ENCODE measurements around the gene ZNF532. TPM values are rescaled to one million over a fixed set of nuclear protein-coding genes. Genes with fewer than 3 reads are reported as not detected.

Gene ZNF532
- polyA plus RNA-seq, 3 donors: 0.76 to 18.5 (median 1.7) TPM

GRCh38 chr18:58851856-58852255 is 12.8 kb upstream of the ZNF532 start:
- Mint-ChIP-seq H3K27ac (no peak overlapping the region), H3K4me1 (peaks cover 29% of the 10 kb centered on the region), H3K9me3 (peaks cover 5 to 14% (median 8%) of the 10 kb centered on the region in 7 donors), H3K27me3 (ENCODE audit: low read depth in 3 of 3) (peaks cover 14 to 30% (median 16%) of the 10 kb centered on the region in 3 donors), H3K36me3 (no peaks in the 10 kb centered on the region), H3K4me3 (no peak overlapping the region)
- Histone ChIP-seq H3K79me2 (ENCODE audit: insufficient read depth, low read length) (no peaks in the 10 kb centered on the region), H4K20me1 (ENCODE audit: insufficient read depth, low read length) (no peaks in the 10 kb centered on the region), H3K4me1 (ENCODE audit: control insufficient read depth in 1 of 2, insufficient read depth in 2 of 2, low read length in 2 of 2) (peaks cover 8 to 9% of the 10 kb centered on the region in 2 donors), H3K9me3 (replicated peaks in 1 of 2; ENCODE audit: control insufficient read depth in 1 of 2, insufficient read depth in 1 of 2, low read length in 2 of 2) (peaks cover 0 to 8% of the 10 kb centered on the region in 2 donors), H2AFZ (ENCODE audit: insufficient read depth, low read depth, low read length, poor library complexity, severe bottlenecking) (no peak overlapping the region), H3K27ac (ENCODE audit: low read depth in 1 of 2, low read length in 2 of 2) (no peak overlapping the region), H3K9ac (ENCODE audit: insufficient read depth, low read length, poor library complexity, severe bottlenecking) (no peak overlapping the region), H3K27me3 (ENCODE audit: control insufficient read depth in 2 of 2, insufficient read depth in 2 of 2, low read length in 2 of 2) (peaks cover 0 to 11% of the 10 kb centered on the region in 2 donors), H3K36me3 (replicated peaks in 1 of 2; ENCODE audit: control insufficient read depth in 1 of 2, insufficient read depth in 2 of 2, low read length in 2 of 2) (no peaks in the 10 kb centered on the region), H3K4me3 (replicated peaks in 1 of 3; ENCODE audit: low read depth in 2 of 3, low read length in 3 of 3) (no peak overlapping the region), H3K4me2 (replicated peaks; ENCODE audit: extremely low read depth, low read length, poor library complexity, severe bottlenecking) (no peak overlapping the region)
- intact Hi-C loops (cut with micrococcal nuclease): no loop called here
- DNase-seq: no peak
- TF ChIP-seq CTCF (IDR thresholded peaks at IDR 0.05): no peak
- WGBS (ENCODE audit: insufficient coverage): 100% methylated on average over 2 of the region's 5 CpGs

GRCh38 chr18:58852629-58853028 is 12.0 kb upstream of the ZNF532 start:
- Mint-ChIP-seq H3K4me1 (peaks cover 22% of the 10 kb centered on the region), H3K36me3 (no peaks in the 10 kb centered on the region), H3K9me3 (peaks cover 2 to 11% (median 8%) of the 10 kb centered on the region in 7 donors), H3K27me3 (ENCODE audit: low read depth in 3 of 3) (peaks cover 9 to 25% (median 10%) of the 10 kb centered on the region in 3 donors), H3K27ac (no peak overlapping the region), H3K4me3 (no peak overlapping the region)
- intact Hi-C loops (cut with micrococcal nuclease): no loop called here
- Histone ChIP-seq H3K4me1 (ENCODE audit: control insufficient read depth in 1 of 2, insufficient read depth in 2 of 2, low read length in 2 of 2) (peaks cover under 1 to 3% of the 10 kb centered on the region in 2 donors), H4K20me1 (ENCODE audit: insufficient read depth, low read length) (no peaks in the 10 kb centered on the region), H3K9me3 (replicated peaks in 1 of 2; ENCODE audit: control insufficient read depth in 1 of 2, insufficient read depth in 1 of 2, low read length in 2 of 2) (peaks cover 0 to 8% of the 10 kb centered on the region in 2 donors), H3K9ac (ENCODE audit: insufficient read depth, low read length, poor library complexity, severe bottlenecking) (no peak overlapping the region), H3K4me2 (replicated peaks; ENCODE audit: extremely low read depth, low read length, poor library complexity, severe bottlenecking) (no peak overlapping the region), H3K36me3 (replicated peaks in 1 of 2; ENCODE audit: control insufficient read depth in 1 of 2, insufficient read depth in 2 of 2, low read length in 2 of 2) (no peaks in the 10 kb centered on the region), H3K4me3 (replicated peaks in 1 of 3; ENCODE audit: low read depth in 2 of 3, low read length in 3 of 3) (no peak overlapping the region), H3K27me3 (ENCODE audit: control insufficient read depth in 2 of 2, insufficient read depth in 2 of 2, low read length in 2 of 2) (peaks cover 0 to 6% of the 10 kb centered on the region in 2 donors), H3K27ac (ENCODE audit: low read depth in 1 of 2, low read length in 2 of 2) (no peak overlapping the region), H3K79me2 (ENCODE audit: insufficient read depth, low read length) (no peaks in the 10 kb centered on the region), H2AFZ (ENCODE audit: insufficient read depth, low read depth, low read length, poor library complexity, severe bottlenecking) (no peak overlapping the region)
- no peak for TF ChIP-seq CTCF (IDR thresholded peaks at IDR 0.05)
- 100% methylated on average over 1 of the region's 4 CpGs for WGBS (ENCODE audit: insufficient coverage)
- no peak for DNase-seq

Data from CD14-positive monocyte (primary cell).